ENCODE data around the gene ADRA1B.

The ADRA1B gene

GRCh38 chr5:159901772-159902171, 14.5 kb upstream of the ADRA1B start:
- no peak for DNase-seq (ENCODE audit: low read depth)

DNA sequence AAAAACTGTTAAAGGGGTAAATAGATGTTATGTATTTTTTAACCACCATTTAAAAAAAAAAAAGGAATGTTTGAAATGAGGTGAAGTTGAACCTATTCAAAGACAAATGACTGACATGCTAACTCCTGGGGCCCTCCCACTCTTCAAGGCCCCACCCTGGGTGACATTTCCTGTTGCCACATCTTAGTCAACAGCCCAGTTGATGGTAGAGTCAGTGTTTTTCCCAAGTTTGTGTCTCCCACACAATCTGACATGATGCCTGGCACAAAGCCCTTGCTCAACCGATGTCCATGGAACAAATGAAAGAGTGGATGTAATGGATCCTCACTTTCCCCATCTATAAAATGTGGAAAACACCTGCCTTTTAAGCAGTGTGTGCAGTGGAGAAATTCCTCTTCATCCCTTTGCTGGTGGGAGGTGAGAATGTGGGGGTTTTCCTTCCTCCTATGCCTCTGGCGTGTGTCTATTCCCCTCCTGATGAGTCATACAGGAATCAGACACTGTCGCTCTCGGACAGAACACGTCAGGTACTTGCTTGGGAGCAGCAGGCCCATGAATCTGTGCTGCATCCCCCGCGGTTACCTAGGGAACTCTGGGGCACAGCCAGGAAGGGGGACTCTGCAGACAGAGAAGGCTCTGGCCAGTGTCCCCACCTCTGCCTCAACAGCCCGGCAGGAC, 13.7 kb upstream of the ADRA1B start:
- DNase-seq (ENCODE audit: low read depth): peak; percentile 87

DNA sequence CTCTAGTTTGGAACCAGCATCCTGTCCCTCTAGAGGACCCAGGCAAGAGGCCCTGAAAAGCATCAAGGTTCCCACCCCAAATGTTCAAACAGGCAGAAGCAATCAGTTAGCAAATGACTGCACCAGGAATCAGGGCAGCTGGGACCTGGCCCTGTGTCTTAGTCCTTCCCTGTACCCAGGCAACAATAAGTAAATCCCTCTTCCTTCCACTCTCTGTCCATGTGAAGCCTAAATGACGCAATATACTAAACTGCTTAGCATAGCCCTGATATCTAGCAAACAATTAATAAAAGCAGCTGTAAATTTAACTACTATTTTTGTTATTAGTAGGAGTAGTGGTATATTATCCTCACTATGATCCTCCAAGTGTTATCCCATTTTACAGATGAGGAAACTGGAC, 13.2 kb upstream of the ADRA1B start:
- DNase-seq (ENCODE audit: low read depth): peak; percentile 26

DNA sequence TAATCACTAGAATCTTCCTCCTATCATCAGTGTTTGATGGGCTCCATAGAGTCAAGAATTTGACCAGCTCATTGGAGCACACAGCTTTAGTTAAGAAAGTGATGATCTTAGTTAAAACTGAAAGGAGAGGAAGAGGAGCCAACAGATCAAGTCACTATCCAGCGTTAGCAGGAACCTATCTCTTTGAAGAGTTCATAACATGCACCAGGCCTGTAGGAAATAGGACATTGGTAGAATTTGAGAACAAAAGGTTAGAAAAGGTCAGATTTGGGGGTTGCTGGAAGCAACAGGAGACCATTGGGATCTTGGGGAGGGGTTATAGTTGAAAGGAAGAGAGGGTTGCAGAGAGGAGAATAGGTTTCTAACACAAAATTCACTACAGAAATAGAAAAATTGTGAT, 11.4 kb upstream of the ADRA1B start:
- DNase-seq (ENCODE audit: low read depth): no peak

- peak; percentile 98 for DNase-seq (ENCODE audit: low read depth)
Measured at GRCh38 chr5:159905496-159905895, 10.8 kb upstream of the ADRA1B start.

DNA sequence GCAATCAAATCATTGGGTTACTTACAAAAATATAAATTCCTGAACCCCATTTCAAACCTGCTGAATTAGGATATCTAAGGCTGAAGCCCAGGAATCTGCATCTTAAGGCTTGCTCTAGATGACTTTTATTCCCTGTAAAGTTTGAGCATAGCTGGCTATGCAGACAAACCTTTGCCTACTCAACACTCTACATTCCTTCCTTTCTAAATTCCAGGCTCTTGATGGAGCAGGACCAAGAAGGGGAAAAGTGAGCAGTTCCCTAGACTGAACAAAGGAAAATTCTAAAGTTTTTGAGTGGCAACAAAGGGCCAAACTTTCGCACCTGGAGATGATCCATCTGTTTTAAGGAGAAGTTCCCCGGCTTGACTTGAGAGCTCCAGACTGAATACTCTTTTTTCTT, 9.8 kb upstream of the ADRA1B start:
- DNase-seq (ENCODE audit: low read depth): no peak

DNA sequence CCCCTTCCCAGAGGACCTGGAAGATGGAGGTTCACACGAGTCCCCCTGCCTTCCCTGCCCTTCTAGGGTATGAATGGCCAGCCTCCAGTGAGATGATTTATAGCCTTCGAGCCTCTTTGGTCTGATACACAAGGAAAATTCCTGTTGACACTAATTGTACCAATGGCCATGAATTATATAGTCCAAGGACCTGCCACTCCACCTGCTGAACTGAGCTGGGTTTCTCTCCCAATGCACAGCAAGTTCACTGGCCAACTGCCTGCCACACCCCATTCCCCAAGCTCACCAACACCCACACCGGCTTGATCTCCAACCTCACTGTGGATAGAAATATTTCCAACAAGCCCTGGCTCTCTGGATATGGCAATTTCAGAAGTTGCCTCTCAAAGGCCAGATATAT, 9.3 kb upstream of the ADRA1B start:
- DNase-seq (ENCODE audit: low read depth): no peak

DNA sequence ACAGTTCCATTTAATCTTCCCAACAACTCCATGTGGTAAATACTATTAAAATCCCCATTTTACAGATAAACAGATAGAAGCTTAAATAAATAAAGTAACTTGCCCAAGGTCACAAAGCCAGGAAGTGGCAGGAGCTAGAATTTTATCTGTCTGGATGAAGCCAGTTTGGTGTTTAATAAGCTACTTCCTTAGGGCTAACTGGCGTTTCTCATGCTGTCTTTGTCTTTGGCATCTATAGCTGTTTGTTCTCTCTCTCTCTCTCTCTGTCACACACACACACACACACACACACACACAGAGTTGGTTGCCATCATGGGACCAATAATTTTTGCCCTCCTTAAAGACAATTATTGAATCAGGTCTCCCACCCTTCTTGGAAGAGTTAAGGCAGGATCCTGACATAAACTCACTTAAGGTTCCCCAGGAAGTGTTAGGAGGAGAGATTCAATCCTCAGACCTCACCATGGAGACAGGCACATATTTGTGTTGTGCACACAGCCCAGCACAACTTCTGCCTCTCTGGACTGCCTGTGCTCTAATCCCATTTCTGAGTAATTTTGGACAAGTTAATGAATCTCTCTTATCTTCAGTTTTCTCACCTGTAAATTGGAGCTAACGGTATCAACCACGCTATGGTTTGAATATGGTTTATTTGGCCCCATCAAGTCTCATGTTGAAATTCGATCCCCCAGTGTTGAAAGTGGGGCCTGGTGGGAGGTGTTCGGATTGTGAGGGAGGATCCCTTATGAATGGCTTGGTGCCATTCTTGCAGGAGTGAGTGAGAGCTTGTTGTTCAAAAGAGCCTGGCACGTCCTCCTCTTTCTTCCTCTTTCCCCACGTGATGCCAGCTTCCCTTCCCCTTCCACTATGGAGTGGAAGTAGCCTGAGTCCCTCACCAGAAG, 8.3 kb upstream of the ADRA1B start:
- DNase-seq (ENCODE audit: low read depth): no peak

- no peak for DNase-seq (ENCODE audit: low read depth)
Measured at GRCh38 chr5:159908591-159908940, 7.7 kb upstream of the ADRA1B start.

GRCh38 chr5:159909126-159909525, 7.2 kb upstream of the ADRA1B start:
- DNase-seq (ENCODE audit: low read depth): no peak

DNA sequence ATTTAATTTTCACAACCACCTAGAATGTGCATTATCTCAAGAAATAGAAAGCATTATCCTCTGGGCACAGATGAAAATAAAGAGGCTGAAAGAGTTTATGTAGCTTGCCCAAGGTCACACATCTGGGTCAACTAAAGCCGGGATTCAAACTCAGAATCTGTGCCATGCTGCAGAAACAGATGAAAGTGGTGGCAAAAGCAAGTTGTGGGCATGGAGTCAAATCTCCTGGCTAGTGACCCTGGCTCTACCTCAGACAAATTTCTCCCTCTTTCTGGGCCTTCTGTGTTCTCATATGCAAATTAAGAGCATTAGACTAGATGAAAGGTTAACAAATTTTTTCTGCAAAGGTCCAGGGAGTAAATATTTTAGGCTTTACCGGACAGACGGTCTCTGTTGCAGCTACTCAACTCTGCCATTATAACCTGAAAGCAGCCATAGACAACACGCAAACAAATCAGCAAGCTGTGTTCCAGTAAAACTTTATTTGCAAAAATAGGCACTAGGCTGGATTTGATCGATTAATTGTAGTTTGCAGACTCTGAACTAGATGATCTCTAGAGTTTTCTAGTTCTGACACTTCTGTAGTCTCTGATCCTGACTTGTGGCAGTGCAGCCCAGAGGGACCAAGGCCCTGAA, 6.0 kb upstream of the ADRA1B start:
- DNase-seq (ENCODE audit: low read depth): no peak

DNA sequence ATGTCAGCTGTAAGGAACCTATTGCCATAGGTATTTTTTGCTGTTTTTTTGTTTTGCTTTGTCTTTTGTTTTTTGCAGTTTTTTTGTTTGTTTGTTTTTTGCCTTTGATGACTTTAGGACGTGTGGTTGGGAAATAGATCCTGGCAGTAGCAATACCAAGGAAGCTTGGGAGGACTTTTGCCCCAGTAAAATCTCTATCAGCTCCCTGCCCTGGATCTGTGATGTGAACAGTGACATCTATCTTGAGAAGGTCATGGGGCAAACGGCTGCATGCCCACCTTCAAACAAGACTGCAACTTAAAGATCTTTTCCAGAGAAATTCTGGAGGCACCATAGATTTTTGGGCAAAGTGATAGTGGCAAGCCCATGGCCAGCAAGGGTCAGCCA, 5.4 kb upstream of the ADRA1B start:
- no peak for DNase-seq (ENCODE audit: low read depth)

GRCh38 chr5:159911349-159911748, 4.9 kb upstream of the ADRA1B start:
- no peak for DNase-seq (ENCODE audit: low read depth)

DNA sequence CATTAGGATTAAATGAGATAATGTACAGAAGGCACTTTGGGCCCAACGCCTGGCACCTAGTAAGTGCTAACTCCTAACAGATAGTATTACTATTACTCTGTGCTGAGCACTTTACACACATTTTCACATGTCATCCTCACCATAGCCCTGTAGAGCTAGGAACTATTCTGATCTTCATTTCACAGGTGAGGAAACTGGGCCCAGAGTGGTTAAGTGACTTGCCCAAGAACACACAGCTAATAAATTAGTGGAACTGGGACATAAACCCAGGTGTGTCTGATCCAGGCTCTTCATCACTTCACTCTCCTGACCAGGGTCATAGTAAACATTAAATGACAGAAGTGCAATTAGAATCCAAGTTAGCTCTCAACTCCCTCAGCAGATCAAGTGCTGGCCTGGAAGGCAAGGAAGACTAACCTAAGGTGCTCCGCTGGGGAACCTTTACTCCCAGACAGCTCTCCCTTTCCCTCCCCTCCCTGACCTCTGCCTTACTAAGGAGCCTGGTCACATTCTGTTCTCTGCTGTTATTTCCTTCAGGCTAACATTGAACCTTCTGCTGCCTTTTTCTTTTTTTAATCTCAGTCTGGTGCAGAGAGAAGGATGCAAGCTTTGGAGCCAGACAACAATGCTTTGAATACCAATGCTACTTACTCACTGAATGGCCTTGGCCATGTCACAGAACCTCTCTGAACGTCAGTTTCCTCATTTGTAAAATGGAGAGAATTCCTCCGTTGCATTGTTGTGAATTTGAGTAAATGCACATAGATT, 4.1 kb upstream of the ADRA1B start:
- peak; percentile 83 for DNase-seq (ENCODE audit: low read depth)

GRCh38 chr5:159913048-159913447, 3.2 kb upstream of the ADRA1B start:
- peak; percentile 91 for DNase-seq (ENCODE audit: low read depth)

DNA sequence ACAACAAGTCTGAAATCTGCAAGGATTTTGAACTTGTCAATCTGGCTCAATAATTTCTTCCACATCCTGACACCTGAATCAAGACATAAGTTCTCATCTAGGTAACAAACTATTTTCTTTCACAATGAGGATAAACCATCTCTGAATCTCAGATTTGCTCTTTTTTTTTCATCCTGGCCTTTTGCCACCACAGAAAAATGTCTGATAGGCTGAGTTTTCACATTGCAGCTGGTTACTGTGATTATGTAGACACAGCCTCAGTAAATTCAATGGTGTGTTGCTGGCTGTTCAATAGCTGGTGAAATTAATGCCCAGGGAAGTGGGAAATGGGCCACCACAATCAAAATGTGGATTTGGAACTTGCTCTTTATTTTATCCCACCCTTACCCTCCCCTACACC, 2.8 kb upstream of the ADRA1B start:
- no peak for DNase-seq (ENCODE audit: low read depth)

- DNase-seq (ENCODE audit: low read depth): no peak
Measured at GRCh38 chr5:159916841-159917761, 819 bp downstream of the ADRA1B start.

GRCh38 chr5:159917994-159918393, 1.7 kb downstream of the ADRA1B start:
- DNase-seq (ENCODE audit: low read depth): no peak

GRCh38 chr5:159921721-159922120, 5.4 kb downstream of the ADRA1B start:
- no peak for DNase-seq (ENCODE audit: low read depth)

DNA sequence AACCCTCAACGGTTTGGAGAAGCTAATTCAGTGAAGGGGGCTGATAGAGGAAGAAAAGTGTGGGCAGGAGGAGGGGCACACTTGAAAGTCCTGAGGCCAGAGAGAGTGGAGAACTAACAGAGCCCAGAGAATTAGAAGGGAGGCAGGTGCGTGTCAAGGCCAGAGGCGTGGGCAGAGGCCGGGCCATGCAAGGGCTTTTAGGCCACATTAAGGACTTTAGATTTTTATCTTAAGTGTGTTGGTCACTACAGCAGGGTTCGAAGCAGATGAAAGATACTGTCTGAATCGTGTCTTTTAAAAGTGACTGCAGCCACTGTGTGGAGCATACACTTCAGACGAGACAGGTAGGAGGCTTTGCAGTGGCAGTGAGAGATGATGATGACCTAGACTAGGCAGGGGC, 6.7 kb downstream of the ADRA1B start:
- DNase-seq (ENCODE audit: low read depth): no peak

Measured in ELR (cell line).